NAMALWA (cell line): Measurements from ENCODE around the gene CCNB3.

ENCODE experiments used
- DNase-seq: peaks from one replicate; pipeline ENCODE4 v3.0.0-alpha.2; 2015; ENCODE audit warnings: low spot score

Gene CCNB3

DNA sequence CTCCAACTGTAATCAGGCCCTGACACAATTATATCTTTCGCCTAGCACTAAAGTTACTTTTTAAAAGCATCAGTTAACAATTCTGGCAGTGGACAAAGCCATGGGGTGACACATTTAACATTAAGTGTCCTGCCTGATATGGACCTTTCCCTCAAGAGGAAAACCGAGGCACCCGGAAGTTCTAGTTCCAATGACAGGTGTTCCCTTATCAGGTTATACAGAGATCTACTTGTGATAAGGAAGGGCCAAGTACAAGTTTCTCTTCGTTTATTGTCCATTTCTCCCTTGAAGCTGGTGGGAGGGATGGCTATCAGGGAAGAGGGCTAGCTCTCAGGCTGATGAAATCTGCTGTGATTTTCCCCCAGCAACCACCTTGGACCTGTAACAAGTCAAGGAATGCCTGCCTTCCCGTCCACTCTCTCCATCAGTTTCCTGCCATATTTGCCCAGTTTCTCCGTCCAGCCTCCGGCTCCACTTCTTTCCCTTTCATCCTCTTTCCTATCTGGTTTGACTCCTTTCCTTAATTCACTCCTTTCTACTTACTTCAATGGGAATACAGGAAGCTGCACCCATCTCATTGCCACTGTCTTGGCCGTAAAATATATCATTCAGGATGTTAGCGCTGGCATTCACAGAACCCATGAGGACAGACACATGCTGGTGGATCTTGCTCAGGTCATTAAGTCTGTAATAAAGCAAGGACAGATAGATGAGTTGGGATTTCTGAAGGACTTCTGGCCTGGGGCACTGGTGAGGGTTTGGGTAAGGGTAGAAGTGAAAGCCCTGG, 171.1 kb downstream of the CCNB3 start:
- DNase-seq, result no peak

DNA sequence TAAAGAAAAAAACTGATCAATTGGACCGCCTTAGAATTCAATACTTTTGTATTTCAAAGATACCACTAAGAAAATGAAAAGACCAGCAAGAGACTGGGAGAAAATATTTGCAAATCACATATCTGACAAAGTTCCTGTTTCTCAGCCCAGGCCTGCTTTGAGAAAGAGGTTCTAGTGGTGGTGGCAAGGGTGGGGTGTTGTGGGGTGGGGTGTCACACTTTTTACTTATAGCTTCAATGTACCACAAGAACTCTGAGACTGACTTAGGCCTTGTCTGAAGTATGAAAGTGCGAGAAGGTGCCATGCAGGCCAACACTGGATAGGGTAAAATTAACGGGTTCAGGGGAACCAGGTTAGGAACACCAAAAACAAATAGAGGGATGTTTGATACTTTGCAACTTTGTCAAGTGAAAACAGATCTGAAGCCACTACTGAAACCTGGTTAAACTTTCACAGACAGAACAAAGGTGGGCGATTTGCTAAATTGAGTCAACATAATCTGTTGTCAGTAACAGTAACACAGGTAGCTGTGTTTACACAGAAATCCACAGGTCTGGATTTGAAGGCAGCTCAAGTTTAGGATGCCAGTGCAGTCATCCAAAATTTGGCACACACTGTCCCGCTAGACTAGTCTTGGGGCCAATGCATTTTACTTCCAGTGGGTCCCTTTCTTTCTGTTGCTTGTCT, 177.3 kb downstream of the CCNB3 start:
- DNase-seq, result no peak

DNA sequence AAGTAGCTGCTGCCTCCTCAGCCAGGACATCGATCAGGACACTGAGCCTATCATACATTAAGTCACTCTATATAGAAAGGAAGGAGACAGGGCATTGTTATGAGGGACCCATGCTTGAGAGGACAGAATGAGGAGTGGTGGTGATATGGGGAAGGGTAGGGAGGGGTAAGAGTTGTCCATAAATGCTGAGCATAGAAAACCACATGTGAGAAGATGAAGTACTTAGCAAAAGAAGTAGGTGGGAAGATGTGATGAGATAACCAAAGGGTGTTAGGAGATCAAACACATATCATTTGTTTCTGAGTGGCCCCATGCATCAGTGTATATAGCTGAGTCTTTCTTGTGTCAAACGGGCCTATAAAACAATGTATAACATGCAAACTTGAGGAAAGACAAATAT, 182.0 kb downstream of the CCNB3 start:
- DNase-seq, result no peak

DNA sequence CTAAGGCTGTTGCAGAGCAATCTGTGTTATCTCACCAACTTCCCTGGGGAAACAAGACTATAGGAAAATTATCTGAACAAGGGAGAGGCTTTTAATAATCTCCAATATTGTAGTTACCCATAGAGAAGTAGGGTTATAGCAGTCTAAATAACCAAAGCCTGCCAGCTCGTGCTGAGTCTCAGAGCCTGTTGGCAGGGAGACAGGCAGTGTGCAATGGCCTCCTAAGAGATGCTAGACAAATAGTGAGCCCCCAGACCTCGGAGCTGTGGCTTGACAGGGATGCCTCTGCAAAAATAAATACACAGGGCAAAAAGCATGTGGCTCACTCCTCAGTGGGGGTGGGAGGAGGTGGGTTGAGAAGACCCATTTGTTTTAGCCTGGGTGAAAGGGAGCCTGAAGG, 189.3 kb downstream of the CCNB3 start:
- DNase-seq, result no peak
